GM12878 (cell line): ENCODE data around the gene DYDC1.

Source experiments
- CTCF ChIP-seq, 3 experiments: IDR thresholded peaks in 2 of 3; conservative IDR thresholded peaks in 1 of 3; 2 replicates each; pipeline ENCODE4 v1.5.1; 2011; ENCODE audit warnings: low read depth in 3 of 3, low read length in 3 of 3, mild to moderate bottlenecking in 3 of 3, control low read depth in 2 of 3, moderate library complexity in 2 of 3, inconsistent platforms in 1 of 3, mixed read lengths in 1 of 3; ENCODE audit not compliant: control insufficient read depth in 2 of 3, insufficient read depth in 1 of 3; ENCODE audit errors: extremely low read depth in 1 of 3
- ELK1 ChIP-seq: IDR thresholded peaks from 2 replicates; pipeline ENCODE4 v1.6.1; 2012; ENCODE audit warnings: low read depth, low read length, improper control_type of control experiment
- NFIC ChIP-seq: IDR thresholded peaks from 2 replicates; pipeline ENCODE4 v1.6.1; 2012; ENCODE audit warnings: low read depth, mild to moderate bottlenecking, inconsistent platforms, low read length, moderate library complexity
- NFYB ChIP-seq: IDR thresholded peaks from 2 replicates; pipeline ENCODE4 v1.6.1; 2011; ENCODE audit warnings: low read depth, mild to moderate bottlenecking, low read length, improper control_type of control experiment, moderate library complexity; ENCODE audit not compliant: insufficient read depth
- RFX5 ChIP-seq: IDR thresholded peaks from 2 replicates; pipeline ENCODE4 v1.6.1; 2011; ENCODE audit warnings: low read depth, low read length, improper control_type of control experiment
- SRF ChIP-seq, 2 experiments: IDR thresholded peaks; 2 replicates each; pipeline ENCODE4 v1.6.1; 2011; ENCODE audit warnings: low read depth in 2 of 2, low read length in 2 of 2, mild to moderate bottlenecking in 1 of 2, moderate library complexity in 1 of 2
- TCF12 ChIP-seq: IDR thresholded peaks from 2 replicates; pipeline ENCODE4 v1.6.1; 2011; ENCODE audit warnings: low read depth, mild to moderate bottlenecking, low read length

- TF ChIP-seq ELK1 (no peak), CTCF (IDR thresholded peaks at IDR 0.05 in 2 of 3, conservative IDR thresholded peaks at IDR 0.05 in 1 of 3; ENCODE audit: control insufficient read depth in 2 of 3, extremely low read depth in 1 of 3, insufficient read depth in 1 of 3, low read depth in 3 of 3, low read length in 3 of 3) (no peak), RFX5 (no peak), SRF (IDR thresholded peaks at IDR 0.05; ENCODE audit: low read depth in 2 of 2, low read length in 2 of 2) (no peak), NFYB (no peak), TCF12 (no peak), NFIC (no peak)
Measured at GRCh38 chr10:80372675-80373074, 16.1 kb upstream of the DYDC1 start.
